Suprapubic skin (tissue), 4 donors: ENCODE measurements around the gene SLC25A6. TPM values are rescaled to one million over a fixed set of nuclear protein-coding genes. Genes with fewer than 3 reads are reported as not detected.
"Not testable (repeated sequence)": the region's sequence is repeated elsewhere in the genome, so short reads cannot be mapped to it uniquely, and the experiment has no call there.

Experiments used
- DNase-seq, 2 donors: peaks; one replicate each; pipeline ENCODE4 v3.0.0-alpha.2; 2019; ENCODE audit warnings: low spot score in 2 of 2
- H3K27ac ChIP-seq: fragments of 200-600 bp; sonication (generic); one replicate; pipeline ENCODE4 v1.5.1; 2019
- H3K27me3 ChIP-seq: fragments of 200-600 bp; sonication (generic); one replicate; pipeline ENCODE4 v1.5.1; 2019
- H3K36me3 ChIP-seq: fragments of 200-600 bp; sonication (generic); one replicate; pipeline ENCODE4 v1.5.1; 2019
- H3K4me1 ChIP-seq: fragments of 200-600 bp; sonication (generic); one replicate; pipeline ENCODE4 v1.5.1; 2019
- H3K4me3 ChIP-seq: fragments of 200-600 bp; sonication (generic); one replicate; pipeline ENCODE4 v1.5.1; 2019; ENCODE audit warnings: mild to moderate bottlenecking
- H3K9me3 ChIP-seq: fragments of 200-600 bp; sonication (generic); one replicate; pipeline ENCODE4 v1.5.1; 2019
- CTCF ChIP-seq, 2 donors: fragments of 200-600 bp in 1 of 2; fragments of 450-650 bp in 1 of 2; sonication (generic) in 1 of 2; IDR thresholded peaks; one replicate each; pipeline ENCODE4 v1.5.1; 2016 to 2019; ENCODE audit warnings: antibody characterized with exemption in 2 of 2, mild to moderate bottlenecking in 1 of 2, moderate library complexity in 1 of 2
- EP300 ChIP-seq: sonication (generic); formaldehyde crosslinking; IDR thresholded peaks from one replicate; pipeline ENCODE4 v1.6.1; 2017; ENCODE audit warnings: antibody characterized with exemption
- POLR2A ChIP-seq, 2 donors: fragments of 450-650 bp; IDR thresholded peaks; one replicate each; pipeline ENCODE4 v1.6.1; 2017; ENCODE audit warnings: antibody characterized with exemption in 2 of 2, mild to moderate bottlenecking in 2 of 2, moderate library complexity in 2 of 2
- POLR2AphosphoS5 ChIP-seq, 3 donors: sonication (generic); formaldehyde crosslinking; IDR thresholded peaks; one replicate each; pipeline ENCODE4 v1.6.1; 2017; ENCODE audit warnings: antibody characterized with exemption in 3 of 3
- WGBS: methylation state at CpG from one replicate; pipeline ENCODE4 v1.1.5; 2018; 5-methylcytosine and 5-hydroxymethylcytosine counted together
- total RNA-seq, 4 donors: library from RNA; depleted of rRNA; stranded (reverse); fragments of >200 nt; gene quantifications; one replicate each; pipeline ENCODE4 v1.1.0, GENCODE V29; 2016

SLC25A6 gene
- total RNA-seq, 4 donors from 2014 or later, result 250 to 408 (median 336) TPM

- no peak for DNase-seq
- TF ChIP-seq POLR2AphosphoS5 (IDR thresholded peaks at IDR 0.05) (no peak), POLR2A (IDR thresholded peaks at IDR 0.05) (no peak), CTCF (IDR thresholded peaks at IDR 0.05) (no peak), EP300 (no peak)
- Histone ChIP-seq H3K27ac (no peak overlapping the region), H3K36me3 (peaks cover 32% of the 10 kb centered on the region), H3K9me3 (no peaks in the 10 kb centered on the region), H3K4me3 (no peak overlapping the region), H3K27me3 (no peaks in the 10 kb centered on the region), H3K4me1 (no peaks in the 10 kb centered on the region)
- WGBS, result 65% methylated on average over 19 of the region's 20 CpGs
Measured at GRCh38 chrX:1380672-1381233, 11.2 kb downstream of the SLC25A6 start.

GRCh38 chrX:1378306-1378759 lies 13.6 kb downstream of the SLC25A6 start:
- Histone ChIP-seq H3K27me3 (no peaks in the 10 kb centered on the region), H3K36me3 (peaks cover 8% of the 10 kb centered on the region), H3K9me3 (no peaks in the 10 kb centered on the region), H3K4me1 (no peaks in the 10 kb centered on the region), H3K4me3 (no peak overlapping the region), H3K27ac (no peak overlapping the region)
- no peak for TF ChIP-seq CTCF (IDR thresholded peaks at IDR 0.05)
- no peak for TF ChIP-seq EP300
- no peak for TF ChIP-seq POLR2A (IDR thresholded peaks at IDR 0.05)
- no peak for TF ChIP-seq POLR2AphosphoS5 (IDR thresholded peaks at IDR 0.05)
- no peak for DNase-seq
- 90% methylated on average over 23 of the region's 24 CpGs for WGBS

- no peak for TF ChIP-seq EP300
- TF ChIP-seq POLR2A (IDR thresholded peaks at IDR 0.05), result no peak
- no peak for TF ChIP-seq CTCF (IDR thresholded peaks at IDR 0.05)
- TF ChIP-seq POLR2AphosphoS5 (IDR thresholded peaks at IDR 0.05), result no peak
- H3K27me3 ChIP-seq, result no peaks in the 10 kb centered on the region
- 75% methylated on average over 4 of the region's 4 CpGs for WGBS
Measured at GRCh38 chrX:1368385-1368698, 23.6 kb downstream of the SLC25A6 start.

GRCh38 chrX:1366363-1366762 lies 25.6 kb downstream of the SLC25A6 start:
- not testable (repeated sequence) for H3K4me1 ChIP-seq, H3K9me3 ChIP-seq, H3K4me3 ChIP-seq, H3K27me3 ChIP-seq, DNase-seq, H3K27ac ChIP-seq
- H3K36me3 ChIP-seq, result peaks cover 25% of the 10 kb centered on the region
- no CpG with 5 or more reads among the region's 63 CpGs for WGBS

More at GRCh38 chrX:1368385-1368698, 23.6 kb downstream of the SLC25A6 start:
- H3K4me1 ChIP-seq, result no peaks in the 10 kb centered on the region
- H3K36me3 ChIP-seq, result peaks cover 23% of the 10 kb centered on the region
- no peak overlapping the region for H3K27ac ChIP-seq
- no peak for DNase-seq
- no peaks in the 10 kb centered on the region for H3K9me3 ChIP-seq
- H3K4me3 ChIP-seq, result no peak overlapping the region

- Histone ChIP-seq H3K4me1 (no peaks in the 10 kb centered on the region), H3K4me3 (no peak overlapping the region), H3K9me3 (no peaks in the 10 kb centered on the region), H3K27ac (no peak overlapping the region), H3K27me3 (no peaks in the 10 kb centered on the region), H3K36me3 (peaks cover 43% of the 10 kb centered on the region)
- TF ChIP-seq EP300 (no peak), POLR2A (IDR thresholded peaks at IDR 0.05) (no peak), CTCF (IDR thresholded peaks at IDR 0.05) (no peak), POLR2AphosphoS5 (IDR thresholded peaks at IDR 0.05) (no peak)
- no peak for DNase-seq
- WGBS, result 92% methylated on average over 2 of the region's 2 CpGs
Measured at GRCh38 chrX:1361910-1362309, 30.0 kb downstream of the SLC25A6 start.

- H3K9me3 ChIP-seq, result no peaks in the 10 kb centered on the region
- 76% methylated on average over 12 of the region's 12 CpGs for WGBS
- no peak overlapping the region for H3K4me3 ChIP-seq
- H3K27me3 ChIP-seq, result no peaks in the 10 kb centered on the region
- H3K36me3 ChIP-seq, result peaks cover 43% of the 10 kb centered on the region
- DNase-seq, result no peak
- no peak overlapping the region for H3K27ac ChIP-seq
- H3K4me1 ChIP-seq, result no peaks in the 10 kb centered on the region
- TF ChIP-seq CTCF (IDR thresholded peaks at IDR 0.05) (no peak), EP300 (no peak)
Measured at GRCh38 chrX:1361275-1361674, 30.6 kb downstream of the SLC25A6 start.
